CD4-positive, alpha-beta T cell treated with Interferon gamma for 1 hour (primary cell): ENCODE results near the gene PPP2R5D.

ENCODE experiments used
- DNase-seq: peaks from one replicate; pipeline ENCODE4 v3.0.0-alpha.2; 2020

The PPP2R5D gene

DNA sequence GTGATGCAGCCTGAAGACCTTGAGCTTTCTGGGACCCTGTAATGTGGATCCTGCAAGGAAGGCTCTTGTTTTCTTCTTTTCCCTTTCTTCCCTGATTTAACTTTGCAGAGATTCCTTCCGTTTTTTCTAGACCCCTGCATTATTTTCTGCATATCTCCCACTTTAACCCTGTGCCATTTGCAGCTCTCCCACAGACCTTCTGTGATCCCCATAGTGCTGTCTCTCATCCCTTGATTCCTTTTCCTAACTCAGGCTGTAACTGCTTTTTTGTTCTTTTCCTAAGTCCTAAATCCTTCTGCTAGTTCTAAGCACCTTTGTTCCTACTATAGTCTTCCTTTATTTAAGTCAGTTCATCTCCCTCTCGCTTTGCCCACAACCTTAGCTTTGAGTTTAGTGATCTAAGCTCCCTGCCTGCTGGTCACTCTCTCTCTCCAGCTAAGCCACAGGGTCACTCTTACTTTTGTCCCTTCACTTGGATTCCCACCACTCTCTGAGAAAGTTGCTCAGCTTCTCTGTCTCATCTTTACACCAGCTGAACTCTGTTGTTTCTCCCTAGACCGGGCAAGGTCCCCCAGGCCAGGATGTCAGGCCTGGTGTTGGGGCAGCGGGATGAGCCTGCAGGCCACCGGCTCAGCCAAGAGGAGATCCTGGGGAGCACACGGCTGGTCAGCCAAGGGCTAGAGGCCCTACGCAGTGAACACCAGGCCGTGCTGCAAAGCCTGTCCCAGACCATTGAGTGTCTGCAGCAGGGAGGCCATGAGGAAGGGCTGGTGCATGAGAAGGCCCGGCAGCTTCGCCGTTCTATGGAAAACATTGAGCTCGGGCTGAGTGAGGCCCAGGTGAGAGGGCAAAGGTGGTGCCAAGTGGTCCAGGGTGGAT is 76.6 kb downstream of the PPP2R5D start:
- no peak for DNase-seq

- no peak for DNase-seq
These were observed 77.5 kb downstream of the PPP2R5D start for GRCh38 chr6:43061861-43062260.
